Prostate gland (tissue), 2 donors: ENCODE data around the gene SH3PXD2A. TPM values are rescaled to one million over a fixed set of nuclear protein-coding genes. Genes with fewer than 3 reads are reported as not detected.

Experiments
- DNase-seq: peaks from one replicate; pipeline ENCODE4 v3.0.0-alpha.2; 2019; ENCODE audit warnings: low spot score
- H3K27ac ChIP-seq, 2 donors: fragments of 200-600 bp; sonication (generic); 2 replicates each; pipeline ENCODE4 v1.5.1; 2017 to 2019
- H3K27me3 ChIP-seq: fragments of 200-600 bp; sonication (generic); replicated peaks from 2 replicates; pipeline ENCODE4 v1.5.1; 2019; ENCODE audit not compliant: insufficient read depth
- H3K36me3 ChIP-seq, 2 donors: fragments of 200-600 bp; sonication (generic); 1 replicate in 1 of 2; 2 replicates in 1 of 2; pipeline versions ENCODE4 v1.5.1 to v1.8.1; 2017 to 2019
- H3K4me1 ChIP-seq: fragments of 200-600 bp; sonication (generic); replicated peaks from 2 replicates; pipeline ENCODE4 v1.5.1; 2019
- H3K4me3 ChIP-seq, 2 donors: fragments of 200-600 bp; sonication (generic); 2 replicates each; pipeline ENCODE4 v1.5.1; 2017 to 2019
- H3K9me3 ChIP-seq: fragments of 200-600 bp; sonication (generic); 2 replicates; pipeline ENCODE4 v1.5.1; 2017
- POLR2A ChIP-seq: fragments of 450-650 bp; IDR thresholded peaks from one replicate; pipeline ENCODE4 v1.6.1; 2016; ENCODE audit warnings: antibody characterized with exemption, mild to moderate bottlenecking
- POLR2AphosphoS5 ChIP-seq: sonication (generic); formaldehyde crosslinking; IDR thresholded peaks from one replicate; pipeline ENCODE4 v1.6.1; 2017; ENCODE audit warnings: antibody characterized with exemption
- WGBS: methylation state at CpG from one replicate; pipeline ENCODE4 v1.1.5; 2018; 5-methylcytosine and 5-hydroxymethylcytosine counted together
- intact Hi-C: fragments of 100-400 bp; cut with DNase I; formaldehyde crosslinking; loops from one replicate; pipeline ENCODE4 v1.14.2; 2022
- small RNA-seq, 2 donors: library from RNA; depleted of rRNA; stranded (forward); fragments of <200 nt; gene quantifications; one replicate each; pipeline ENCODE3, GENCODE V24; 2016
- total RNA-seq, 2 donors: library from RNA; depleted of rRNA; stranded (reverse); fragments of >200 nt; gene quantifications; one replicate each; pipeline ENCODE4 v1.1.0, GENCODE V29; 2016
- TF ChIP-seq, protein P1 (sequence below), 4 experiments: fragments of 200-600 bp in 2 of 4; fragments of 450-650 bp in 2 of 4; sonication (generic) in 2 of 4; IDR thresholded peaks; 1 replicate in 3 of 4; 2 replicates in 1 of 4; pipeline ENCODE4 v1.5.1; 2016 to 2019; ENCODE audit warnings: antibody characterized with exemption in 4 of 4, mild to moderate bottlenecking in 2 of 4, moderate library complexity in 2 of 4

The SH3PXD2A gene
- total RNA-seq, 2 donors from 2014 or later: 14.2 to 26.4 TPM

DNA sequence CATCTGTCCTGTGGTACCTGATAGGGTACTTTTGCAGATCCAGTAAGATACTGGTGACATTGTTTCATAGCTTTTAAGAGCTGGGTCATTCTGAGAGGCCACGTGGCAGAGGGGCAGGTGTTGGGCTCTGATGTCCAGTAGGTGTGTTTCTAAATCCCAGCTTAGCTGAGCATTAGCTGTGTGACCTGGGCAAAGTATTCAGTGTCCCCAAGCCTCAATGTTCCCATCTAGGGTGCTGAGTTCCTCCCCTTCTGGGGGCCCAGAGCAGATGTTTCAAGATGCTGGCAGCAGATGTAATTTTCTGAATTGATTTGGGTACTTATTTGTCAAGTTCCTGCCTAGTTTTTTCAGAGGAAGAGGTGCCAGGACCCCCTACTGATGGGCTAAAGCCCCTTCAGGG lies 309.0 kb downstream of the SH3PXD2A start:
- no peak for DNase-seq
- Histone ChIP-seq H3K27me3 (no peaks in the 10 kb centered on the region), H3K36me3 (no peaks in the 10 kb centered on the region), H3K4me3 (no peak overlapping the region), H3K27ac (no peak overlapping the region), H3K4me1 (peaks cover 4% of the 10 kb centered on the region), H3K9me3 (no peaks in the 10 kb centered on the region)
- intact Hi-C loops: no loop called here
- TF ChIP-seq POLR2AphosphoS5 (no peak), POLR2A (no peak)
- TF ChIP-seq, protein P1, sequence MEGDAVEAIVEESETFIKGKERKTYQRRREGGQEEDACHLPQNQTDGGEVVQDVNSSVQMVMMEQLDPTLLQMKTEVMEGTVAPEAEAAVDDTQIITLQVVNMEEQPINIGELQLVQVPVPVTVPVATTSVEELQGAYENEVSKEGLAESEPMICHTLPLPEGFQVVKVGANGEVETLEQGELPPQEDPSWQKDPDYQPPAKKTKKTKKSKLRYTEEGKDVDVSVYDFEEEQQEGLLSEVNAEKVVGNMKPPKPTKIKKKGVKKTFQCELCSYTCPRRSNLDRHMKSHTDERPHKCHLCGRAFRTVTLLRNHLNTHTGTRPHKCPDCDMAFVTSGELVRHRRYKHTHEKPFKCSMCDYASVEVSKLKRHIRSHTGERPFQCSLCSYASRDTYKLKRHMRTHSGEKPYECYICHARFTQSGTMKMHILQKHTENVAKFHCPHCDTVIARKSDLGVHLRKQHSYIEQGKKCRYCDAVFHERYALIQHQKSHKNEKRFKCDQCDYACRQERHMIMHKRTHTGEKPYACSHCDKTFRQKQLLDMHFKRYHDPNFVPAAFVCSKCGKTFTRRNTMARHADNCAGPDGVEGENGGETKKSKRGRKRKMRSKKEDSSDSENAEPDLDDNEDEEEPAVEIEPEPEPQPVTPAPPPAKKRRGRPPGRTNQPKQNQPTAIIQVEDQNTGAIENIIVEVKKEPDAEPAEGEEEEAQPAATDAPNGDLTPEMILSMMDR (IDR thresholded peaks at IDR 0.05): no peak
- WGBS: 75% methylated on average over 1 of the region's 1 CpG

DNA sequence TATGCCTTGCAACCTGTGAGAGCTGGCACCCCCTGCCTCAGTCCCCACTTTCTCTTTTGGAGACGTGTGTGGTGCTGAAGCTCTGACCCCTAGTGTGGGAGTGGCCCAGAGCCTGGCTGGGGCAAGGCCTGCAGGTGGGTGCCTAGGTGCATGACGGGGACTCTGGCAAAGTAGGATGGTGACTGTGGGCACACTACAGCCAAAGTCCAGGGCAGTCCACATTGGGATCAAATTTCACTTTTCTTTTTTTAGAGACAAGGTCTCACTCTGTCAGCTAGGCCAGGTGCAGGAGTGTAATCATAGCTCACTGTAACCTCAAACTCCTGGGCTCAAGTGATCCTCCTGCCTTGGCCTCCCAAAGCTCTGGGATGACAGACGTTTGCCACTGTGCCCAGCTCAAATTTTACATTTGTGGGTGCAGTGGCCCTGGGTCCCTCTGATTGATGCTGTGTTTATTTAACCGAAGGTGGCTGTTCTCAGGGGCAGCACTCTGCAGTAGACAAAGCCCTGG lies 309.6 kb downstream of the SH3PXD2A start:
- Histone ChIP-seq H3K4me1 (peaks cover 4% of the 10 kb centered on the region), H3K27ac (no peak overlapping the region), H3K27me3 (no peaks in the 10 kb centered on the region), H3K9me3 (no peaks in the 10 kb centered on the region), H3K36me3 (no peaks in the 10 kb centered on the region), H3K4me3 (no peak overlapping the region)
- intact Hi-C loops: no loop called here
- DNase-seq: no peak
- 91% methylated on average over 4 of the region's 4 CpGs for WGBS
- TF ChIP-seq POLR2A: no peak

DNA sequence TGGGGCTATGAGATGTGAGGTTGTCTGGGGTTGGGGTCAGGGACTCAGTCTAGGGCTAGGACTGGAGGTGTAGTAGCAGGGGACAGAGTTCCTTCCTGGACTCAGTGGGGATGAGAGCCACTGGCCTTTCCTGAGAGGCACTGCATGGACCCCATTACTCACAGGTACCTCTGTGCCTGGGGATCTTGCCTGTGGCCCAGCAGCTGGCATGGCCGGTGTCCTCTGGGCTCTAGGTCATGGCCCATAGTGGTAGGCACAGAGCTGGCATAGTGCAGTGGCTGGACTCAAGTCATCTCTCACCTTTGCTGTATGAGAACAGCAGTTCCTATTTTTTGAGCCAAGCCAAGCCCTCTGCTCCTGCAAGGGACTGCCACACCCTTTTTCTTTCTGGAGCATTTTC lies 310.0 kb downstream of the SH3PXD2A start:
- Histone ChIP-seq H3K4me3 (no peak overlapping the region), H3K36me3 (no peaks in the 10 kb centered on the region), H3K9me3 (no peaks in the 10 kb centered on the region), H3K27me3 (no peaks in the 10 kb centered on the region), H3K4me1 (peaks cover 4% of the 10 kb centered on the region), H3K27ac (no peak overlapping the region)
- TF ChIP-seq, protein P1 (IDR thresholded peaks at IDR 0.05): no peak
- no peak for TF ChIP-seq POLR2A
- no peak for TF ChIP-seq POLR2AphosphoS5
- intact Hi-C loops: no loop called here
- WGBS: 100% methylated on average over 1 of the region's 1 CpG
- DNase-seq: no peak

DNA sequence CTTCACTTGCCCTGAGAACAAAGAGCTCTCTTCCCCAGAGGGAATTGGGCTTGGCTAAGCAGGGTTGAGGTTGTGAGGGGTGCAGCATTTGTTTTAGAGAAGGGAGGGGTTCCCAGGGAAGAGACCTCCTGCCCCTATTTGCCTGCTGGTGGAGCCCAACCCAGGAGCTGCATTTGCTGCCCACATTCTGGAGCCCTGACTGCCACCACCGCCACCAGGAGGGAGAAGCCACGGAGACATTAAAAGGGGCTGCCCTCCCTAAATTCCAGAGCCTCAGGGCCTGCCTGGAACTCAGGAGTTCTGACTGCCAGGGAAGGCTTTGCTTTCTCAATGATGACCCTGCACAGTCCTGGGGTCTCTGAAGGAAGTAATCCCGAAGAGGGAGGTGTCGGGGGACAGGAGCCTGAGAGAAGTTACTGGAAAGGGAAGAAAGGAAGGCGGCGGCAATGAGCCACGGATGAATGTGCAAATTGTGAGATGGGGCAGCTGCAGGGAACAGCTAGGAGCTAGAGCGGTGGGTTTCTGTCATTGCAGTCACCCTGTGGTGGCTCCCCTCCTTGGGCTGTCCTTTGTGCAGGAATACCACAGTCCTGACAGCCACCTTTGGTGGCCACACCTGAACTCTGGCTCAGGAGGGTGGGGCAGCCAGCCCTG lies 310.6 kb downstream of the SH3PXD2A start:
- H3K4me3 ChIP-seq: no peak overlapping the region
- H3K9me3 ChIP-seq: no peaks in the 10 kb centered on the region
- 92% methylated on average over 8 of the region's 8 CpGs for WGBS
- intact Hi-C loops: no loop called here
- H3K27ac ChIP-seq: no peak overlapping the region
- no peaks in the 10 kb centered on the region for H3K27me3 ChIP-seq
- TF ChIP-seq POLR2AphosphoS5: no peak
- no peak for TF ChIP-seq POLR2A
- TF ChIP-seq, protein P1 (IDR thresholded peaks at IDR 0.05): no peak
- no peak for DNase-seq
- H3K36me3 ChIP-seq: no peaks in the 10 kb centered on the region
- H3K4me1 ChIP-seq: peaks cover 4% of the 10 kb centered on the region

Small RNAs within 50 kb of the gene (small RNA-seq; reads per million reads assigned to genes)
- gene RF00019: 0 reads per million in 2 donors

Other genes with a start within 250 kb of the SH3PXD2A start
- 10 to 100 TPM; 15.5 to 42.7 TPM for gene STN1, start 62.6 kb upstream of the SH3PXD2A start, total RNA-seq
- gene SLK, start 111.6 kb upstream of the SH3PXD2A start, total RNA-seq: 10 to 100 TPM; 30.7 to 55.8 TPM
- 10 to 100 TPM; 19.1 to 47.6 TPM for gene COL17A1, start 230.3 kb upstream of the SH3PXD2A start, total RNA-seq